M059J (cell line): ENCODE results near the gene VWA1. TPM values are rescaled to one million over a fixed set of nuclear protein-coding genes. Genes with fewer than 3 reads are reported as not detected.
"Not testable (repeated sequence)": the region's sequence is repeated elsewhere in the genome, so short reads cannot be mapped to it uniquely, and the experiment has no call there.

Experiments
- DNase-seq: peaks from one replicate; pipeline ENCODE4 v3.0.0-alpha.2; 2012; ENCODE audit warnings: low read depth
- total RNA-seq: library from RNA; depleted of rRNA; stranded (reverse); fragments of >200 nt; shearing (Covaris generic); gene quantifications from 2 replicates; pipeline ENCODE4 v1.2.3, GENCODE V29; 2014

The VWA1 gene
- total RNA-seq, 1 experiment from 2014 or later, result 1.1 TPM

- no peak for DNase-seq
Measured at GRCh38 chr1:1436630-1437032, 1.1 kb downstream of the VWA1 start.

- no peak for DNase-seq
Measured at GRCh38 chr1:1437033-1437903, 1.8 kb downstream of the VWA1 start.

- peak; percentile 57 for DNase-seq
Measured at GRCh38 chr1:1437904-1438376, 2.5 kb downstream of the VWA1 start.

- DNase-seq, result no peak
Measured at GRCh38 chr1:1438531-1439381, 3.3 kb downstream of the VWA1 start.

GRCh38 chr1:1439546-1440261, 4.2 kb downstream of the VWA1 start:
- DNase-seq, result no peak

- no peak for DNase-seq
Measured at GRCh38 chr1:1440262-1441001, 4.9 kb downstream of the VWA1 start.

GRCh38 chr1:1441002-1441888, 5.8 kb downstream of the VWA1 start:
- DNase-seq, result peak; percentile 37

- DNase-seq, result no peak
Measured at GRCh38 chr1:1442069-1442770, 6.7 kb downstream of the VWA1 start.

- not testable (repeated sequence) for DNase-seq
Measured at GRCh38 chr1:1446631-1447030, 11.1 kb downstream of the VWA1 start.

- no peak for DNase-seq
Measured at GRCh38 chr1:1449099-1449739, 13.7 kb downstream of the VWA1 start, which contains the start of gene ATAD3C. TSS of gene ATAD3C (plus strand) at chr1:1449689. CDS start at chr1:1450684, 995 bp downstream.

- DNase-seq, result not testable (repeated sequence)
Measured at GRCh38 chr1:1450616-1451015, 15.1 kb downstream of the VWA1 start.

GRCh38 chr1:1451696-1452364, 16.3 kb downstream of the VWA1 start:
- DNase-seq, result no peak

GRCh38 chr1:1452365-1452739, 16.9 kb downstream of the VWA1 start:
- not testable (repeated sequence) for DNase-seq

GRCh38 chr1:1452882-1453281, 17.4 kb downstream of the VWA1 start:
- DNase-seq, result no peak

GRCh38 chr1:1454286-1455056, 19.0 kb downstream of the VWA1 start:
- DNase-seq, result not testable (repeated sequence)

GRCh38 chr1:1455366-1455884, 19.9 kb downstream of the VWA1 start:
- no peak for DNase-seq

GRCh38 chr1:1455934-1456333, 20.4 kb downstream of the VWA1 start:
- DNase-seq, result not testable (repeated sequence)
